GM19023 (cell line): Measurements from ENCODE around the gene C5orf58.

ENCODE experiments used
- ATAC-seq: cut with Tn5 transposase; IDR thresholded peaks from one replicate; pipeline ENCODE4 v1.9.1; 2021; ENCODE audit warnings: mild to moderate bottlenecking, moderate library complexity; ENCODE audit not compliant: unreplicated experiment

C5orf58 gene

GRCh38 chr5:170278611-170279458 is 46.0 kb downstream of the C5orf58 start:
- peak; percentile 87 for ATAC-seq

GRCh38 chr5:170279459-170279817 is 46.7 kb downstream of the C5orf58 start:
- no peak for ATAC-seq

GRCh38 chr5:170280011-170280493 is 47.3 kb downstream of the C5orf58 start:
- ATAC-seq = no peak

- no peak for ATAC-seq
Observed at GRCh38 chr5:170283296-170283695, 50.5 kb downstream of the C5orf58 start.

GRCh38 chr5:170284231-170284630 is 51.4 kb downstream of the C5orf58 start:
- no peak for ATAC-seq

- no peak for ATAC-seq
Observed at GRCh38 chr5:170285181-170285580, 52.4 kb downstream of the C5orf58 start.

- ATAC-seq = no peak
Observed at GRCh38 chr5:170286386-170286925, 53.7 kb downstream of the C5orf58 start.

- ATAC-seq = no peak
Observed at GRCh38 chr5:170287532-170287931, 54.7 kb downstream of the C5orf58 start.

GRCh38 chr5:170288151-170288550 is 55.4 kb downstream of the C5orf58 start:
- no peak for ATAC-seq

- no peak for ATAC-seq
Observed at GRCh38 chr5:170288551-170288950, 55.8 kb downstream of the C5orf58 start.

- ATAC-seq = no peak
Observed at GRCh38 chr5:170289121-170289520, 56.3 kb downstream of the C5orf58 start.

- ATAC-seq = no peak
Observed at GRCh38 chr5:170289764-170290163, 57.0 kb downstream of the C5orf58 start.

GRCh38 chr5:170290498-170290897 is 57.7 kb downstream of the C5orf58 start:
- no peak for ATAC-seq

GRCh38 chr5:170292179-170293104 is 59.7 kb downstream of the C5orf58 start:
- no peak for ATAC-seq

GRCh38 chr5:170293273-170293672 is 60.5 kb downstream of the C5orf58 start:
- ATAC-seq = peak; percentile 63

- ATAC-seq = no peak
Observed at GRCh38 chr5:170294057-170294456, 61.3 kb downstream of the C5orf58 start.

- ATAC-seq = no peak
Observed at GRCh38 chr5:170294556-170294955, 61.8 kb downstream of the C5orf58 start.
